ENCODE results near the gene ZCCHC24. TPM values are rescaled to one million over a fixed set of nuclear protein-coding genes. Genes with fewer than 3 reads are reported as not detected.

The ZCCHC24 gene
- total and polyA plus RNA-seq, 8 donors: 3.5 to 13.2 (median 7.3) TPM

- WGBS, 2 donors: 45 to 47% methylated on average over 8 of the region's 8 CpGs
- H3K9me3 ChIP-seq: no peaks in the 10 kb centered on the region
- TF ChIP-seq CTCF (IDR thresholded peaks at IDR 0.05): no peak
- DNase-seq (peak in 3 of 6 donors; percentile 15 to 36 (median 17)), FAIRE-seq (no peak), ATAC-seq (no peak)
- H3K36me3 ChIP-seq: no peaks in the 10 kb centered on the region
- peaks cover 0 to 5% (median 0%) of the 10 kb centered on the region in 3 donors for H3K4me1 ChIP-seq
- no peaks in the 10 kb centered on the region for H3K27me3 ChIP-seq
- H3K27ac ChIP-seq: no peak overlapping the region
- H3K4me3 ChIP-seq: no peak overlapping the region
- intact Hi-C loops (cut with DNase I): no loop called here
These were observed 42.5 kb downstream of the ZCCHC24 start for GRCh38 chr10:79402951-79403350.

GRCh38 chr10:79402625-79402946 lies 42.8 kb downstream of the ZCCHC24 start:
- no peak for FAIRE-seq
- Histone ChIP-seq H3K27ac (no peak overlapping the region), H3K4me1 (peaks cover 0 to 5% (median 0%) of the 10 kb centered on the region in 3 donors), H3K36me3 (no peaks in the 10 kb centered on the region), H3K9me3 (no peaks in the 10 kb centered on the region), H3K4me3 (no peak overlapping the region), H3K27me3 (no peaks in the 10 kb centered on the region)
- TF ChIP-seq CTCF (IDR thresholded peaks at IDR 0.05): no peak
- intact Hi-C loops (cut with DNase I): no loop called here
- DNase-seq: peak in 1 of 6 donors; percentile 1
- no peak for ATAC-seq
- 98% methylated on average over 7 of the region's 7 CpGs for WGBS, 2 donors

GRCh38 chr10:79401015-79401921 lies 44.2 kb downstream of the ZCCHC24 start:
- FAIRE-seq (no peak), DNase-seq (peak in 1 of 6 donors; percentile 54), ATAC-seq (peak in 2 of 4 donors; percentile 8 to 13)
- 83 to 88% methylated on average over 23 of the region's 23 CpGs for WGBS, 2 donors
- no peaks in the 10 kb centered on the region for H3K36me3 ChIP-seq
- H3K4me1 ChIP-seq: peaks cover 0 to 5% (median 0%) of the 10 kb centered on the region in 3 donors
- H3K4me3 ChIP-seq: no peak overlapping the region
- H3K27ac ChIP-seq: no peak overlapping the region
- H3K27me3 ChIP-seq: no peaks in the 10 kb centered on the region
- no peak for TF ChIP-seq CTCF (IDR thresholded peaks at IDR 0.05)
- intact Hi-C loops (cut with DNase I): no loop called here
- no peaks in the 10 kb centered on the region for H3K9me3 ChIP-seq

GRCh38 chr10:79400146-79401004 lies 45.0 kb downstream of the ZCCHC24 start:
- DNase-seq: peak in 4 of 6 donors; percentile 51 to 83 (median 68)
- ATAC-seq: peak in 3 of 4 donors; percentile 25 to 60 (median 47)

More at GRCh38 chr10:79400146-79401004, 45.0 kb downstream of the ZCCHC24 start:
- Histone ChIP-seq H3K36me3 (no peaks in the 10 kb centered on the region), H3K4me3 (no peak overlapping the region), H3K9me3 (no peaks in the 10 kb centered on the region), H3K4me1 (peaks cover 0 to 5% (median 0%) of the 10 kb centered on the region in 3 donors), H3K27ac (no peak overlapping the region), H3K27me3 (no peaks in the 10 kb centered on the region)
- TF ChIP-seq CTCF (IDR thresholded peaks at IDR 0.05): peak; percentile 42 to 55 (median 48)
- FAIRE-seq: no peak
- 74 to 75% methylated on average over 11 of the region's 11 CpGs for WGBS, 2 donors
- intact Hi-C loops (cut with DNase I): no loop called here

Data from pancreas (tissue), 10 donors.